ENCODE data around the gene CACNA1S.

The CACNA1S gene

GRCh38 chr1:201138311-201138840, 26.1 kb upstream of the CACNA1S start:
- Histone ChIP-seq H3K79me2 (ENCODE audit: control insufficient read depth, low read length) (no peaks in the 10 kb centered on the region), H3K36me3 (ENCODE audit: control insufficient read depth, low read length) (peaks cover 3% of the 10 kb centered on the region; the same call in 1 of the 2 replicates), H3K9me3 (ENCODE audit: control insufficient read depth, insufficient read depth, low read length) (no peaks in the 10 kb centered on the region), H3K4me3 (ENCODE audit: low read length) (no peak overlapping the region), H4K20me1 (ENCODE audit: control insufficient read depth, insufficient read depth, low read depth, low read length) (no peaks in the 10 kb centered on the region), H3K4me2 (ENCODE audit: low read length) (no peak overlapping the region), H3K27ac (ENCODE audit: low read depth, low read length) (no peak overlapping the region), H3F3A (ENCODE audit: control insufficient read depth, insufficient read depth) (no peaks in the 10 kb centered on the region), H3K27me3 (ENCODE audit: control insufficient read depth, low read length) (no peaks in the 10 kb centered on the region), H3K9me2 (replicated peaks; ENCODE audit: control insufficient read depth, low read length) (no peaks in the 10 kb centered on the region), H3K4me1 (ENCODE audit: control insufficient read depth, low read length) (no peaks in the 10 kb centered on the region)
- TF ChIP-seq CTCF (IDR thresholded peaks at IDR 0.05; ENCODE audit: low read depth, low read length, poor library complexity, severe bottlenecking) (no peak), EZH2phosphoT487 (IDR thresholded peaks at IDR 0.05; ENCODE audit: borderline replicate concordance, low read length) (no peak)

- H3K9me2 ChIP-seq (replicated peaks; ENCODE audit: control insufficient read depth, low read length): no peaks in the 10 kb centered on the region
- H3K4me2 ChIP-seq (ENCODE audit: low read length): no peak overlapping the region
- no peak overlapping the region for H3K4me3 ChIP-seq (ENCODE audit: low read length)
- H3K27me3 ChIP-seq (ENCODE audit: control insufficient read depth, low read length): no peaks in the 10 kb centered on the region
- no peaks in the 10 kb centered on the region for H4K20me1 ChIP-seq (ENCODE audit: control insufficient read depth, insufficient read depth, low read depth, low read length)
- H3K79me2 ChIP-seq (ENCODE audit: control insufficient read depth, low read length): no peaks in the 10 kb centered on the region
- H3K9me3 ChIP-seq (ENCODE audit: control insufficient read depth, insufficient read depth, low read length): no peaks in the 10 kb centered on the region
- TF ChIP-seq CTCF (IDR thresholded peaks at IDR 0.05; ENCODE audit: low read depth, low read length, poor library complexity, severe bottlenecking) (no peak), EZH2phosphoT487 (IDR thresholded peaks at IDR 0.05; ENCODE audit: borderline replicate concordance, low read length) (no peak)
- H3K4me1 ChIP-seq (ENCODE audit: control insufficient read depth, low read length): no peaks in the 10 kb centered on the region
- H3F3A ChIP-seq (ENCODE audit: control insufficient read depth, insufficient read depth): no peaks in the 10 kb centered on the region
- H3K27ac ChIP-seq (ENCODE audit: low read depth, low read length): no peak overlapping the region
- no peaks in the 10 kb centered on the region for H3K36me3 ChIP-seq (ENCODE audit: control insufficient read depth, low read length)
Measured at GRCh38 chr1:201137579-201138310, 25.5 kb upstream of the CACNA1S start.

- H3K27ac ChIP-seq (ENCODE audit: low read depth, low read length): no peak overlapping the region
- H3K9me2 ChIP-seq (replicated peaks; ENCODE audit: control insufficient read depth, low read length): no peaks in the 10 kb centered on the region
- H3F3A ChIP-seq (ENCODE audit: control insufficient read depth, insufficient read depth): no peaks in the 10 kb centered on the region
- no peaks in the 10 kb centered on the region for H3K9me3 ChIP-seq (ENCODE audit: control insufficient read depth, insufficient read depth, low read length)
- TF ChIP-seq CTCF (IDR thresholded peaks at IDR 0.05; ENCODE audit: low read depth, low read length, poor library complexity, severe bottlenecking) (no peak), EZH2phosphoT487 (IDR thresholded peaks at IDR 0.05; ENCODE audit: borderline replicate concordance, low read length) (no peak)
- H3K79me2 ChIP-seq (ENCODE audit: control insufficient read depth, low read length): no peaks in the 10 kb centered on the region
- H3K4me3 ChIP-seq (ENCODE audit: low read length): no peak overlapping the region
- no peaks in the 10 kb centered on the region for H3K27me3 ChIP-seq (ENCODE audit: control insufficient read depth, low read length)
- H3K36me3 ChIP-seq (ENCODE audit: control insufficient read depth, low read length): no peaks in the 10 kb centered on the region
- H3K4me1 ChIP-seq (ENCODE audit: control insufficient read depth, low read length): no peaks in the 10 kb centered on the region
- no peaks in the 10 kb centered on the region for H4K20me1 ChIP-seq (ENCODE audit: control insufficient read depth, insufficient read depth, low read depth, low read length)
- no peak overlapping the region for H3K4me2 ChIP-seq (ENCODE audit: low read length)
Measured at GRCh38 chr1:201137024-201137392, 24.8 kb upstream of the CACNA1S start.
